Keratinocyte (primary cell): Measurements from ENCODE around the gene UBR7. TPM values are rescaled to one million over a fixed set of nuclear protein-coding genes. Genes with fewer than 3 reads are reported as not detected.

Source experiments
- DNase-seq: peaks from one replicate; pipeline ENCODE4 v3.0.0-alpha.2; 2011; ENCODE audit warnings: low read depth, missing footprints, low spot score
- FAIRE-seq: peaks from 2 replicates; lab custom pipeline; 2011; peaks lifted over from hg19 to GRCh38; lab: Jason Lieb, UNC
- H2AFZ ChIP-seq: 2 replicates; pipeline ENCODE4 v1.6.0; 2012; ENCODE audit warnings: low read length, control low read depth, inconsistent platforms; ENCODE audit not compliant: control insufficient read depth
- H3K27ac ChIP-seq: 2 replicates; pipeline ENCODE4 v1.5.1; 2011; ENCODE audit warnings: low read length; ENCODE audit not compliant: control insufficient read depth, insufficient read depth
- H3K27me3 ChIP-seq: 3 replicates; pipeline ENCODE4 v1.6.0; 2011; ENCODE audit warnings: low read length; ENCODE audit not compliant: control insufficient read depth, insufficient read depth; ENCODE audit errors: extremely low read depth
- H3K36me3 ChIP-seq, 2 experiments: 2 replicates in 1 of 2; 3 replicates in 1 of 2; pipeline ENCODE4 v1.5.1; 2011; ENCODE audit warnings: low read length in 2 of 2, mild to moderate bottlenecking in 1 of 2; ENCODE audit not compliant: control insufficient read depth in 2 of 2, insufficient read depth in 2 of 2; ENCODE audit errors: extremely low read depth in 1 of 2
- H3K4me1 ChIP-seq: 3 replicates; pipeline ENCODE4 v1.5.1; 2011; ENCODE audit warnings: low read length; ENCODE audit not compliant: control insufficient read depth, insufficient read depth; ENCODE audit errors: extremely low read depth
- H3K4me2 ChIP-seq: 3 replicates; pipeline ENCODE4 v1.6.0; 2011; ENCODE audit warnings: low read depth, low read length; ENCODE audit not compliant: control insufficient read depth, insufficient read depth; ENCODE audit errors: extremely low read depth
- H3K4me3 ChIP-seq, 3 experiments: fragments of 200-600 bp in 1 of 3; sonication (generic) in 1 of 3; 2 replicates in 2 of 3; 3 replicates in 1 of 3; pipeline ENCODE4 v1.5.1; 2011 to 2016; ENCODE audit warnings: low read length in 3 of 3, mild to moderate bottlenecking in 3 of 3, control low read depth in 2 of 3, inconsistent platforms in 1 of 3, low read depth in 1 of 3, mixed read lengths in 1 of 3, mixed run types in 1 of 3, moderate library complexity in 1 of 3; ENCODE audit not compliant: control insufficient read depth in 2 of 3, insufficient read depth in 2 of 3; ENCODE audit errors: extremely low read depth in 1 of 3
- H3K79me2 ChIP-seq: 2 replicates; pipeline ENCODE4 v1.6.0; 2012; ENCODE audit warnings: low read length; ENCODE audit not compliant: control insufficient read depth, insufficient read depth
- H3K9ac ChIP-seq: 3 replicates; pipeline ENCODE4 v1.6.0; 2011; ENCODE audit warnings: low read length; ENCODE audit not compliant: control insufficient read depth, insufficient read depth; ENCODE audit errors: extremely low read depth
- H3K9me1 ChIP-seq: 3 replicates; pipeline ENCODE4 v1.6.0; 2011; ENCODE audit warnings: low read length; ENCODE audit not compliant: control insufficient read depth, insufficient read depth; ENCODE audit errors: extremely low read depth
- H3K9me3 ChIP-seq: 2 replicates; pipeline ENCODE4 v1.5.1; 2012; ENCODE audit warnings: low read depth, low read length; ENCODE audit not compliant: control insufficient read depth
- H4K20me1 ChIP-seq: 3 replicates; pipeline ENCODE4 v1.6.0; 2011; ENCODE audit warnings: low read length; ENCODE audit not compliant: control insufficient read depth, insufficient read depth; ENCODE audit errors: extremely low read depth
- EZH2 ChIP-seq: IDR thresholded peaks from one replicate; pipeline ENCODE4 v1.6.1; 2012; ENCODE audit warnings: inconsistent platforms, mild to moderate bottlenecking, low read length, moderate library complexity
- dilution Hi-C: fragments of 300-500 bp; cut with MboI; formaldehyde crosslinking; loops from one replicate; pipeline ENCODE4 v1.7.0; 2020; ENCODE audit warnings: low sequenced_read_pairs; ENCODE audit not compliant: extremely low pct_ligation_motif_present
- polyA plus RNA-seq, 5 experiments: library from polyadenylated mRNA; depleted of rRNA in 3 of 5; stranded (reverse) in 3 of 5; stranded (forward) in 1 of 5; unstranded in 1 of 5; fragments of >200 nt; gene quantifications; 1 replicate in 1 of 5; 2 replicates in 3 of 5; 3 replicates in 1 of 5; pipeline versions ENCODE4 v1.2.1 to v1.2.3, GENCODE V29; 2011 to 2012; ENCODE audit warnings: missing spikeins in 2 of 5, low read depth in 1 of 5, low replicate concordance in 1 of 5
- TF ChIP-seq, protein P1 (sequence below), 3 experiments: IDR thresholded peaks in 1 of 3; conservative IDR thresholded peaks in 1 of 3; optimal IDR thresholded peaks in 1 of 3; 2 replicates in 2 of 3; 3 replicates in 1 of 3; pipeline versions ENCODE3 to v1.5.1; 2011; ENCODE audit warnings: low read length in 3 of 3, mild to moderate bottlenecking in 3 of 3, moderate library complexity in 2 of 3, control low read depth in 1 of 3, inconsistent platforms in 1 of 3; ENCODE audit not compliant: insufficient read depth in 2 of 3; ENCODE audit errors: extremely low read depth in 1 of 3

The UBR7 gene
- polyA plus RNA-seq, 1 donor (not counting 4 experiments of a cell fraction or from before 2014, with no cell fraction given): 17.2 TPM

DNA sequence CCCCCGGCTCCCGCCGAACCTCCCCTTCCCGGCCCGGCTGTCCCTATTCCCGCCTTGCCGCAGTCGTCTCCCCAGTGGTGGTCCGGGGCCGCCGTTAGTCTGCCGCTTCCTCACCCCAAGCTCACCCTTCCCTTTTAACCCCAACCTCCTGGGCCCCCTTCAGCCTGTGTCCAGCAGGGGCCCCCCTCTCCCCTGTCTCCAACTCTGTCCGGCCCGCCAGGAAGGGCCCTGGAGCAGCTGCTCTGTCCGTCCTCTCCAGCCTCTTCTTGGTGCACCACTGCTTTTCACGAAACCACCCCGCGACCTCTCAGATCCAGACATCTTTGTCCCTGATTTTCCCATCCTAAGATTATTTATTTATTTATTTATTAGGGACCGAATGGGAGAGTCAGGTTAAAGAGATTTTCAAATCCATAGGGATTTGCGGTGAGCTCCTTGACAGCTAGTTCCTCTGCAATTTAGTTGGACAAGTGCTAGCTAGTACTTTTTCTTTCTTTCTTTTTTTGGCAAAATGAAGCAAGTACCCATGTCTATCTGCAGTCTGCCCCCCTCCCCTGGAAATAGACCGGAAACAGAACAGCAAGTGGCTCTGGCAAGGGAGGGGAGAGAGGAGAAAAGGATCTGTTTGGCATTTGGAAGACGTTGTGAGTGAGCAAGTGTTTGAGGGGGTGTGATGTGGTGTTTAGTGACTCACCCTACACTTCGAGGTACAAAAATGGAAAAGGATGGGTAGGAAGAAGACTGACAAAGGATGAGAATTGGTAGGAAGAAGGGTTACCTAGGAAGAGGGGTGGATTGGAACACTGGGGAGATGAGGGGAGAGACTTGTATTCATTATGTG lies 632 bp downstream of the UBR7 start:
- no peaks in the 10 kb centered on the region for H3K9me3 ChIP-seq
- H4K20me1 ChIP-seq: no peaks in the 10 kb centered on the region
- H3K27me3 ChIP-seq: no peaks in the 10 kb centered on the region
- no peaks in the 10 kb centered on the region for H3K36me3 ChIP-seq
- H3K4me2 ChIP-seq: peak overlapping the region; percentile 97
- no peaks in the 10 kb centered on the region for H3K9me1 ChIP-seq
- H3K27ac ChIP-seq: peak overlapping the region; percentile 28
- H3K4me1 ChIP-seq: peaks cover 8% of the 10 kb centered on the region
- no peak for TF ChIP-seq EZH2
- TF ChIP-seq, protein P1, sequence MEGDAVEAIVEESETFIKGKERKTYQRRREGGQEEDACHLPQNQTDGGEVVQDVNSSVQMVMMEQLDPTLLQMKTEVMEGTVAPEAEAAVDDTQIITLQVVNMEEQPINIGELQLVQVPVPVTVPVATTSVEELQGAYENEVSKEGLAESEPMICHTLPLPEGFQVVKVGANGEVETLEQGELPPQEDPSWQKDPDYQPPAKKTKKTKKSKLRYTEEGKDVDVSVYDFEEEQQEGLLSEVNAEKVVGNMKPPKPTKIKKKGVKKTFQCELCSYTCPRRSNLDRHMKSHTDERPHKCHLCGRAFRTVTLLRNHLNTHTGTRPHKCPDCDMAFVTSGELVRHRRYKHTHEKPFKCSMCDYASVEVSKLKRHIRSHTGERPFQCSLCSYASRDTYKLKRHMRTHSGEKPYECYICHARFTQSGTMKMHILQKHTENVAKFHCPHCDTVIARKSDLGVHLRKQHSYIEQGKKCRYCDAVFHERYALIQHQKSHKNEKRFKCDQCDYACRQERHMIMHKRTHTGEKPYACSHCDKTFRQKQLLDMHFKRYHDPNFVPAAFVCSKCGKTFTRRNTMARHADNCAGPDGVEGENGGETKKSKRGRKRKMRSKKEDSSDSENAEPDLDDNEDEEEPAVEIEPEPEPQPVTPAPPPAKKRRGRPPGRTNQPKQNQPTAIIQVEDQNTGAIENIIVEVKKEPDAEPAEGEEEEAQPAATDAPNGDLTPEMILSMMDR (optimal IDR thresholded peaks at IDR 0.05 in 1 of 3, IDR thresholded peaks at IDR 0.05 in 1 of 3, conservative IDR thresholded peaks at IDR 0.05 in 1 of 3; ENCODE audit: extremely low read depth in 1 of 3, insufficient read depth in 2 of 3, low read length in 3 of 3): peak in 1 of 3 experiments; percentile 62
- peak overlapping the region; percentile 96 for H2AFZ ChIP-seq
- H3K79me2 ChIP-seq: peaks cover 29% of the 10 kb centered on the region
- FAIRE-seq: no peak
- peak overlapping the region; percentile 78 to 87 (median 81) for H3K4me3 ChIP-seq
- dilution Hi-C loops: no loop called here
- H3K9ac ChIP-seq: peak overlapping the region; percentile 77
- no peak for DNase-seq

DNA sequence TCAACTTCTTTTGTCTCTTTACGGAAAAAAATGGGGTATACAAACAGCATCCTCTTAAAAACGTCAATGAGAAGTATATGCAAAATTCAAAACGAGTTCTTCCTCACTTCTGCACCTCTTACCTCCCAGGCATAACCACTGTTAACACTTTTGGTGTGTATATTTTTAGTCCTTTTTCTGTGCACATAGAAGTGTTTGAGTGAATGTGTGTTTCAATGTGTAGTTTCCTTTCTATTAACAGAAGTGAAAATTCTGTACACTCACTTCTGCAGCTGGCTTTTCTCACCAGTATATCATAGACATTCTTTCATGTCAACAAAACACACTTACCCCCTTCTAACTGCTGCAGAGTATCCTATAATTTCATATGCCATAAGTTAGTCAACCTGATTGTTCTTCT lies 5.4 kb downstream of the UBR7 start:
- Histone ChIP-seq H3K4me3 (no peak overlapping the region), H3K9ac (no peak overlapping the region), H3K79me2 (peaks cover 12% of the 10 kb centered on the region), H4K20me1 (no peaks in the 10 kb centered on the region), H3K4me2 (no peak overlapping the region), H3K4me1 (peaks cover 8% of the 10 kb centered on the region), H3K27me3 (no peaks in the 10 kb centered on the region), H3K9me3 (no peaks in the 10 kb centered on the region), H3K27ac (no peak overlapping the region), H3K36me3 (peaks cover 0 to 10% of the 10 kb centered on the region in 2 experiments), H2AFZ (no peak overlapping the region), H3K9me1 (no peaks in the 10 kb centered on the region)
- TF ChIP-seq, protein P1 (optimal IDR thresholded peaks at IDR 0.05 in 1 of 3, IDR thresholded peaks at IDR 0.05 in 1 of 3, conservative IDR thresholded peaks at IDR 0.05 in 1 of 3; ENCODE audit: extremely low read depth in 1 of 3, insufficient read depth in 2 of 3, low read length in 3 of 3): no peak
- no peak for TF ChIP-seq EZH2
- DNase-seq (no peak), FAIRE-seq (no peak)
- dilution Hi-C loops: no loop called here
